Right lobe of liver (tissue), 4 donors: ENCODE results near the gene RELN.

Experiments
- POLR2A ChIP-seq: fragments of 450-650 bp; IDR thresholded peaks from one replicate; pipeline ENCODE4 v1.6.1; 2017; ENCODE audit warnings: antibody characterized with exemption, mild to moderate bottlenecking
- TF ChIP-seq, protein P1 (sequence below), 4 donors: fragments of 200-600 bp in 3 of 4; fragments of 450-650 bp in 1 of 4; IDR thresholded peaks; one replicate each; pipeline versions ENCODE4 v1.5.1 to v1.8.0; 2016 to 2022; ENCODE audit warnings: antibody characterized with exemption in 4 of 4, mild to moderate bottlenecking in 2 of 4
- donor health status: DM: no; HTN: no; CAD: no.
- donor health status: DM: no; HTN: no; CAD: no.
- donor health status: DM: no; HTN: yes; CAD: no.

DNA sequence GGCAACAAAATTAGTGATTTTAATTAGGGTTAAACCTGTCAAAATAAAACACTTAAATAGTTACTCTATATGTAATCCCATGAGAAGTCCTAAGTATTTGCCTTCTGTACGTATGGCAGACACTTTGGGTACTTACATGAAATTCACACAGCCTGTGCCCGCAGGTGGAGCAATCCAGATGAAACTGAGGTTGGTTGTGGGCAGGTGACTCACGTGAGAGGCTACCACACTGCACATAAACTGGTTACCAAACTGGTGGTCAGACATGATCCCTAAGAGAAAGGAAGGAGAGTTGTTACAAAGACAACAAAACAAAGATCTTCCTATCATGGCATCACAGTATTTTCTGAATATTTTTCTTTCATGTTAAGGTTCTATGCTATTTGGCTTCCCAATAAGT, 156.1 kb downstream of the RELN start:
- TF ChIP-seq, protein P1, sequence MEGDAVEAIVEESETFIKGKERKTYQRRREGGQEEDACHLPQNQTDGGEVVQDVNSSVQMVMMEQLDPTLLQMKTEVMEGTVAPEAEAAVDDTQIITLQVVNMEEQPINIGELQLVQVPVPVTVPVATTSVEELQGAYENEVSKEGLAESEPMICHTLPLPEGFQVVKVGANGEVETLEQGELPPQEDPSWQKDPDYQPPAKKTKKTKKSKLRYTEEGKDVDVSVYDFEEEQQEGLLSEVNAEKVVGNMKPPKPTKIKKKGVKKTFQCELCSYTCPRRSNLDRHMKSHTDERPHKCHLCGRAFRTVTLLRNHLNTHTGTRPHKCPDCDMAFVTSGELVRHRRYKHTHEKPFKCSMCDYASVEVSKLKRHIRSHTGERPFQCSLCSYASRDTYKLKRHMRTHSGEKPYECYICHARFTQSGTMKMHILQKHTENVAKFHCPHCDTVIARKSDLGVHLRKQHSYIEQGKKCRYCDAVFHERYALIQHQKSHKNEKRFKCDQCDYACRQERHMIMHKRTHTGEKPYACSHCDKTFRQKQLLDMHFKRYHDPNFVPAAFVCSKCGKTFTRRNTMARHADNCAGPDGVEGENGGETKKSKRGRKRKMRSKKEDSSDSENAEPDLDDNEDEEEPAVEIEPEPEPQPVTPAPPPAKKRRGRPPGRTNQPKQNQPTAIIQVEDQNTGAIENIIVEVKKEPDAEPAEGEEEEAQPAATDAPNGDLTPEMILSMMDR (IDR thresholded peaks at IDR 0.05) = no peak
- no peak for TF ChIP-seq POLR2A
